ENCODE data around the gene MED26. TPM values are rescaled to one million over a fixed set of nuclear protein-coding genes. Genes with fewer than 3 reads are reported as not detected.

Gene MED26
- total and polyA plus RNA-seq, 8 donors: 0.58 to 41.7 (median 4.3) TPM

DNA sequence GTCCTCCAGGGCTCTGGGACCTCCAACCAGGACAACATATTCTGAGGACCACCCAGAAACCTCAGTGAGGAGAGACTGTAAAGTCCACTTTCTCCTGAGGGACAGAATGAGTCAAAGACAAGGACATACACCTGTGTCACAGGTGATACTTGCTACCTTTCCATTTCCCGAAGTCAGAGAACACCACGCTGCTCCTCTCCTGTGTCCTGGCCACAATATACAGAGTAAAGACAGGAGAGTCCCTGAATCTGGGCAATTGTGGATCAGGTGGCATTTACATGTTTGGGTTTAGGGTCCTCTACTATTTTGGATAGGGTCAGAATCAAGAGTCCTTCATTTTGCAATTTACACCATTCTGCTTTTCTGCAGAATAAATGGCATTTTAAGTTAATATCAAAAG is 4.9 kb downstream of the MED26 start:
- TF ChIP-seq EP300 (IDR thresholded peaks at IDR 0.05) (no peak), POLR2A (IDR thresholded peaks at IDR 0.05) (no peak), POLR2AphosphoS5 (IDR thresholded peaks at IDR 0.05) (no peak), CTCF (IDR thresholded peaks at IDR 0.05) (no peak)
- WGBS, 5 donors: 87 to 97% (median 90%) methylated on average over 2 of the region's 2 CpGs
- Histone ChIP-seq H3K4me1 (peaks cover 44 to 78% (median 59%) of the 10 kb centered on the region in 4 donors), H3K4me3 (no peak overlapping the region), H3K36me3 (peaks cover 0 to 19% (median 14%) of the 10 kb centered on the region in 4 donors), H3K27ac (no peak overlapping the region), H3K27me3 (no peaks in the 10 kb centered on the region), H3K9me3 (no peaks in the 10 kb centered on the region)
- intact Hi-C loops (cut with DNase I; ENCODE audit: low total_unique reads): no loop called here
- DNase-seq: no peak

DNA sequence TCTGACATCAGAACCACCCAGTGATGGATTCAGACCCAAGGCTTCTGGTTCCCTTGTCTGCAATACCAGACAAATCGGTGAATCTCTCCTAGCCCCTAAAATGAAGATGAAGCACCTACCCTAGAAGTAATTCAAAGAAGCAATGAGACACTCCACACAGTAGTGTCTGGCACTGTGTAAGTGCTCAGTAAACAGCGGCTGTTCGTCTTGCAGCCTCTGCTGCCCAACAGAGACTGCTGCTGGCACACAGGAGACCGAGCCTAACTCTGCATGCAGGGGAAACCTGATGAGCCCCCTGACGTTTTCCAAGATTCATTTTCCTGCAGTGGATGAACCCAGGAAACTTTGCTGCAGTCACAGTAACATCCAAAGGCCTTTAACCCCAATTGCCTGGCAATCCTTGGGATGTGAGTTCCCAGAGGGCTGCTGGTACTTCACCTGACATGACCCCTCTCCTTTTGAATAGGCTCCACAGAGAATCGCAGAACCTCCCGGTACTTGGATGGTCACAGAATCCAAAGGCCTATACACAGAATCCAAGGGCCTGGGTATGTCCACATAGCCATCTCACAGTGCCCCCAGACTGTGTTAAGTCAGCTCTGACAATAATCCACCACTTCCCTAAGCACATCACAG is 6.7 kb downstream of the MED26 start:
- Histone ChIP-seq H3K27me3 (no peaks in the 10 kb centered on the region), H3K36me3 (peaks cover 0 to 19% (median 14%) of the 10 kb centered on the region in 4 donors), H3K4me3 (no peak overlapping the region), H3K9me3 (no peaks in the 10 kb centered on the region), H3K4me1 (peaks cover 30 to 81% (median 56%) of the 10 kb centered on the region in 4 donors), H3K27ac (no peak overlapping the region)
- DNase-seq: no peak
- TF ChIP-seq POLR2A (IDR thresholded peaks at IDR 0.05): no peak
- TF ChIP-seq CTCF (IDR thresholded peaks at IDR 0.05): no peak
- TF ChIP-seq EP300 (IDR thresholded peaks at IDR 0.05): no peak
- TF ChIP-seq POLR2AphosphoS5 (IDR thresholded peaks at IDR 0.05): no peak
- 76 to 81% (median 77%) methylated on average over 7 of the region's 7 CpGs for WGBS, 5 donors
- intact Hi-C loops (cut with DNase I; ENCODE audit: low total_unique reads): no loop called here

DNA sequence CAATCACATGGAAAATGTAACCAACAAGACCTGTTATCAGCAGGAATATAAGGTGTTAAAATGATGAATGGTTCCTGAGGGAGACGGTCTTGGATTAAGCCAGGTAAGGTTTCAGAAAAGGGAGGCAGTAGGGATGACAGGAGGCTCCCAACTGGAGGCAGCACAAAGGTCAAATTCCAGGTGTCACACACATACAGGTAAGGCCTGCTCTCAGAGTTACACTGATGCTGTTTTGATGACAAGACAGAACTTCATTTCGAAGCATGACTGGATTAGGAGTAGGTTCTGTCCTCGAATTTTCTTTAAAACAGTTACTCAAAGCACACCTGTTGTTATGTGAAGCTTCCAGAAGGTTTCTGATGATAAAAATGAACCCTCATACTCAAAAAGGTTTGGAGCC is 7.4 kb downstream of the MED26 start:
- WGBS, 5 donors: 59 to 73% (median 60%) methylated on average over 3 of the region's 3 CpGs
- TF ChIP-seq POLR2AphosphoS5 (IDR thresholded peaks at IDR 0.05): no peak
- no peak for TF ChIP-seq CTCF (IDR thresholded peaks at IDR 0.05)
- no peak for TF ChIP-seq POLR2A (IDR thresholded peaks at IDR 0.05)
- no peak for TF ChIP-seq EP300 (IDR thresholded peaks at IDR 0.05)
- intact Hi-C loops (cut with DNase I; ENCODE audit: low total_unique reads): no loop called here
- Histone ChIP-seq H3K36me3 (peaks cover 0 to 19% (median 14%) of the 10 kb centered on the region in 4 donors), H3K4me1 (peaks cover 23 to 81% (median 53%) of the 10 kb centered on the region in 4 donors), H3K27ac (no peak overlapping the region), H3K4me3 (no peak overlapping the region), H3K27me3 (no peaks in the 10 kb centered on the region), H3K9me3 (no peaks in the 10 kb centered on the region)
- no peak for DNase-seq

GRCh38 chr19:16620018-16620417 is 8.0 kb downstream of the MED26 start:
- H3K27me3 ChIP-seq: no peaks in the 10 kb centered on the region
- no peak for TF ChIP-seq EP300 (IDR thresholded peaks at IDR 0.05)
- TF ChIP-seq CTCF (IDR thresholded peaks at IDR 0.05): no peak
- TF ChIP-seq POLR2A (IDR thresholded peaks at IDR 0.05): no peak
- no peak for TF ChIP-seq POLR2AphosphoS5 (IDR thresholded peaks at IDR 0.05)
- WGBS, 5 donors: 72 to 88% (median 75%) methylated on average over 3 to 5 of the region's 5 CpGs
- DNase-seq: no peak
- no peak overlapping the region for H3K27ac ChIP-seq
- H3K36me3 ChIP-seq: peaks cover 0 to 19% (median 14%) of the 10 kb centered on the region in 4 donors
- no peak overlapping the region for H3K4me3 ChIP-seq
- H3K4me1 ChIP-seq: peaks cover 17 to 81% (median 50%) of the 10 kb centered on the region in 4 donors
- intact Hi-C loops (cut with DNase I; ENCODE audit: low total_unique reads): no loop called here
- no peaks in the 10 kb centered on the region for H3K9me3 ChIP-seq
